Measurements from ENCODE around the gene MISP. TPM values are rescaled to one million over a fixed set of nuclear protein-coding genes. Genes with fewer than 3 reads are reported as not detected.
A peak's percentile ranks its signal among the peaks of the same experiment; 100 is the strongest.

Gene MISP
- polyA plus RNA-seq, 2 of the 4 experiments (the other 2 are of a cell fraction), result 46.5 to 62.7 TPM

DNA sequence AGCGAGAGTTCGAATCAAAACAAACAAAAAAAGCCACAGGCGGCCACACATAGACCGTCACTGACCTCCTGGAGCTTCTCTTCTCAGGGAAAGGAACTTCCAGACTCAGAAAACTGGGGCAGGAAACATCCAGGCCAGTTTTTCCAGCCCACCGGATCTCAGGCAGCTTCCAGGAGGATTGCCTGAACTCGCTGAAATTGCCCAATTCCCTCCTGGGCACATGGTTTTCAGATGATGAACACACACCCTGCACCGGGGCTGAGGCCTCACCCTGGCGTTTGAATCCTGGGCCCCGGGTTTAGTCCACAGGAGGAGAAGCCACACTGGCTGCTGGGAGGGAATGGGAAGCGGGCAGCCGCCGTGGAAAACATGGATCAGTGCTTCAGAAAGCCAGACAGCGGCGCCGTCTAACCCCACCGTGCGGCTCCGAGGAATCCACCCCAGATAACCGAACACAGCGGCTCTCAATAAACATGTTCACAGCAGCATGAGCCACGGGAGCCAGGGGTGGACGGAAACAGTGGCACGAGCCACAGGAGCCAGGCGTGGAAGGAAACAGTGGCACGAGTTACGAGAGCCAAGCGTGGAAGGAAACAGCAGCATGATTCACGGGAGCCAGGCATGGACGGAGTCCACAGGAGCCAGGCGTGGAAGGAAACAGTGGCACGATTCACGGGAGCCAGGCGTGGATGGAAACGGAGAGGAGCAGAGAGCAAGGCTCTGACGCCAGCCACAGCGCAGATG lies 28.2 kb downstream of the MISP start (continued):
- TF ChIP-seq ZC3H11A (IDR thresholded peaks at IDR 0.05), result no peak
- peak; percentile 48; the same call in 1 of the 2 replicates for TF ChIP-seq ZSCAN20 (CRISPR knock-in tag; IDR thresholded peaks at IDR 0.05)
- TF ChIP-seq POLR2A (IDR thresholded peaks at IDR 0.05; ENCODE audit: low read length), result no peak
- TF ChIP-seq, protein P1, sequence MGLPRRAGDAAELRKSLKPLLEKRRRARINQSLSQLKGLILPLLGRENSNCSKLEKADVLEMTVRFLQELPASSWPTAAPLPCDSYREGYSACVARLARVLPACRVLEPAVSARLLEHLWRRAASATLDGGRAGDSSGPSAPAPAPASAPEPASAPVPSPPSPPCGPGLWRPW (IDR thresholded peaks at IDR 0.05), result 0 out of 2 replicates have a peak, but pooled peaks have one; percentile 25
- no peak for TF ChIP-seq MAZ (IDR thresholded peaks at IDR 0.05; ENCODE audit: borderline replicate concordance, low read depth, low read length)
- no peak for TF ChIP-seq TP53 (CRISPR knock-in tag; IDR thresholded peaks at IDR 0.05)
- TF ChIP-seq RAD21 (conservative IDR thresholded peaks at IDR 0.05 in 1 of 2, IDR thresholded peaks at IDR 0.05 in 1 of 2), result 0 out of 5 replicates have a peak, but pooled peaks of 1 of the 2 experiments have one; percentile 23
- no peak for TF ChIP-seq ESRRA (IDR thresholded peaks at IDR 0.05; ENCODE audit: borderline replicate concordance, low read length)

DNA sequence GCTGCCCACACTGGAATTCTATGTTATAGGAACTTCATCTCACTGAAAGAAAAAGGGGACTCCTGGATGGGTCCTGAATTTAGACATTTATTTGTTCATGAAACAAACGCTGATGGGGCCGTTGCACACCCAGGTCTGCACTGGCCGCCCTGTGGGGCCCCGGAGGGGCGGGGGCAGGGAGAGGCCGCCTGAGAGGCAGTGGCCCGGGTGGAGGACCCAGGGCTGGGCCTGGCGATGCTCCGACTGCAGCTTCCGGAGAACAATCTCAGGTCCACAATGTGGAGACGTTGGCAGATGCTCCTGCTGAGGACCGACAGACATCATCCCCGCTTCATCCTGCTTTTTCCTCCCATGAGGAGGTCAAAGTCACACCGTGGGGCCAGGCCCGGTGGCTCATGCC lies 30.0 kb downstream of the MISP start:
- TF ChIP-seq MAFK (IDR thresholded peaks at IDR 0.05; ENCODE audit: partially characterized antibody) (no peak), CHD2 (IDR thresholded peaks at IDR 0.05; ENCODE audit: low read length, partially characterized antibody) (no peak), EP300 (IDR thresholded peaks at IDR 0.05) (no peak), ZFP36 (IDR thresholded peaks at IDR 0.05; ENCODE audit: borderline replicate concordance, partially characterized antibody) (no peak), JUNB (IDR thresholded peaks at IDR 0.05) (no peak), BHLHE40 (IDR thresholded peaks at IDR 0.05; ENCODE audit: low read depth, low read length) (no peak), TFCP2L1 (CRISPR knock-in tag; IDR thresholded peaks at IDR 0.05) (no peak), ESRRA (IDR thresholded peaks at IDR 0.05; ENCODE audit: borderline replicate concordance, low read length) (no peak), NPAS2 (CRISPR knock-in tag; IDR thresholded peaks at IDR 0.05; ENCODE audit: borderline replicate concordance) (no peak), TP53 (CRISPR knock-in tag; IDR thresholded peaks at IDR 0.05) (no peak), JUN (IDR thresholded peaks at IDR 0.05) (no peak), CBX8 (IDR thresholded peaks at IDR 0.05) (no peak), GATA3 (IDR thresholded peaks at IDR 0.05; ENCODE audit: borderline replicate concordance) (no peak), SMC3 (IDR thresholded peaks at IDR 0.05) (no peak)
- TF ChIP-seq, protein P2, sequence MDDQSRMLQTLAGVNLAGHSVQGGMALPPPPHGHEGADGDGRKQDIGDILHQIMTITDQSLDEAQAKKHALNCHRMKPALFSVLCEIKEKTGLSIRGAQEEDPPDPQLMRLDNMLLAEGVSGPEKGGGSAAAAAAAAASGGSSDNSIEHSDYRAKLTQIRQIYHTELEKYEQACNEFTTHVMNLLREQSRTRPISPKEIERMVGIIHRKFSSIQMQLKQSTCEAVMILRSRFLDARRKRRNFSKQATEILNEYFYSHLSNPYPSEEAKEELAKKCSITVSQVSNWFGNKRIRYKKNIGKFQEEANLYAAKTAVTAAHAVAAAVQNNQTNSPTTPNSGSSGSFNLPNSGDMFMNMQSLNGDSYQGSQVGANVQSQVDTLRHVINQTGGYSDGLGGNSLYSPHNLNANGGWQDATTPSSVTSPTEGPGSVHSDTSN (IDR thresholded peaks at IDR 0.05), result no peak
- TF ChIP-seq, protein P3, sequence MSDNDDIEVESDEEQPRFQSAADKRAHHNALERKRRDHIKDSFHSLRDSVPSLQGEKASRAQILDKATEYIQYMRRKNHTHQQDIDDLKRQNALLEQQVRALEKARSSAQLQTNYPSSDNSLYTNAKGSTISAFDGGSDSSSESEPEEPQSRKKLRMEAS (IDR thresholded peaks at IDR 0.05), result no peak
- TF ChIP-seq, protein P4, sequence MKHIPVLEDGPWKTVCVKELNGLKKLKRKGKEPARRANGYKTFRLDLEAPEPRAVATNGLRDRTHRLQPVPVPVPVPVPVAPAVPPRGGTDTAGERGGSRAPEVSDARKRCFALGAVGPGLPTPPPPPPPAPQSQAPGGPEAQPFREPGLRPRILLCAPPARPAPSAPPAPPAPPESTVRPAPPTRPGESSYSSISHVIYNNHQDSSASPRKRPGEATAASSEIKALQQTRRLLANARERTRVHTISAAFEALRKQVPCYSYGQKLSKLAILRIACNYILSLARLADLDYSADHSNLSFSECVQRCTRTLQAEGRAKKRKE (CRISPR knock-in tag; IDR thresholded peaks at IDR 0.05; ENCODE audit: low read depth), result no peak
- WGBS (ENCODE audit: missing lambda C conversion rate), result 98% methylated on average over 5 of the region's 15 CpGs
- Histone ChIP-seq H3K4me3 (peak overlapping the region; percentile 58; the same call in 2 of the 3 replicates), H3K27ac (peak overlapping the region; percentile 98 to 100), H3K9me3 (no peaks in the 10 kb centered on the region), H3K4me1 (peaks cover 30% of the 10 kb centered on the region), H3K4me2 (peak overlapping the region; percentile 74)
- FAIRE-seq (no peak), DNase-seq (ENCODE audit: low read depth in 1 of 2, low spot score in 1 of 2) (no peak), ATAC-seq (no peak)
- POLR2A ChIA-PET, result no interaction called here
- CTCF ChIA-PET, result interaction anchor here (3.0 kb wide), 1 partner anchor 11 kb away, joined by 12 read pairs; no protein-coding TSS in a partner anchor

DNA sequence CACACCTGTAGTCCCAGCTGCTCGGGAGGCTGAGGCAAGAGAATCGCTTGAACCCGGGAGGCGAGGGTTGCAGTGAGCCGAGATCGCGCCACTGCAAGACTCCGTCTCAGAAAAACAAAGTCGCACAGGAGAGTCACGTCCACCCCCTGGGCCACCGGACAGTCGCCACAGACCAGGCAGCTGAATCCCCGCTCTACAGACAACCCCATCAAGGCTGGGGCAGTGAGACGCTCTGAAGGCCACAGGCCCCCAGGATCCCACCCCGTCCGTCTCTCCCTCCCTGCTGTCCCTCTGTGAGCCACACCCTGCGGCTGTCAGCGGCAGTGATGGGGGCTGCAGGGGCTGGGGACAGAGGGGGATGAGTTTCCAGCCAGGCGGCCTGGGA lies 30.9 kb downstream of the MISP start:
- FAIRE-seq (no peak), ATAC-seq (peak in 1 of 2 experiments; percentile 12; a peak in 3 of 6 replicates)
- TF ChIP-seq, protein P5, sequence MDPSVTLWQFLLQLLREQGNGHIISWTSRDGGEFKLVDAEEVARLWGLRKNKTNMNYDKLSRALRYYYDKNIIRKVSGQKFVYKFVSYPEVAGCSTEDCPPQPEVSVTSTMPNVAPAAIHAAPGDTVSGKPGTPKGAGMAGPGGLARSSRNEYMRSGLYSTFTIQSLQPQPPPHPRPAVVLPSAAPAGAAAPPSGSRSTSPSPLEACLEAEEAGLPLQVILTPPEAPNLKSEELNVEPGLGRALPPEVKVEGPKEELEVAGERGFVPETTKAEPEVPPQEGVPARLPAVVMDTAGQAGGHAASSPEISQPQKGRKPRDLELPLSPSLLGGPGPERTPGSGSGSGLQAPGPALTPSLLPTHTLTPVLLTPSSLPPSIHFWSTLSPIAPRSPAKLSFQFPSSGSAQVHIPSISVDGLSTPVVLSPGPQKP (IDR thresholded peaks at IDR 0.05; ENCODE audit: low read depth, low read length), result no peak
- TF ChIP-seq, protein P4 (CRISPR knock-in tag; IDR thresholded peaks at IDR 0.05; ENCODE audit: low read depth), result no peak
- TF ChIP-seq HDAC2 (IDR thresholded peaks at IDR 0.05) (no peak), RAD21 (conservative IDR thresholded peaks at IDR 0.05 in 1 of 2, IDR thresholded peaks at IDR 0.05 in 1 of 2) (no peak), ZFP36 (IDR thresholded peaks at IDR 0.05; ENCODE audit: borderline replicate concordance, partially characterized antibody) (no peak), SREBF2 (IDR thresholded peaks at IDR 0.05) (no peak), NPAS2 (CRISPR knock-in tag; IDR thresholded peaks at IDR 0.05; ENCODE audit: borderline replicate concordance) (no peak), CBX2 (IDR thresholded peaks at IDR 0.05; ENCODE audit: borderline replicate concordance, low read depth) (no peak), KDM1A (IDR thresholded peaks at IDR 0.05; ENCODE audit: low read depth) (no peak), BHLHE40 (IDR thresholded peaks at IDR 0.05; ENCODE audit: low read depth, low read length) (no peak), RARB (CRISPR knock-in tag; IDR thresholded peaks at IDR 0.05) (no peak), NR3C1 (IDR thresholded peaks at IDR 0.05) (no peak), CHD2 (IDR thresholded peaks at IDR 0.05; ENCODE audit: low read length, partially characterized antibody) (no peak), TFCP2L1 (CRISPR knock-in tag; IDR thresholded peaks at IDR 0.05) (no peak), FOXS1 (CRISPR knock-in tag; IDR thresholded peaks at IDR 0.05) (no peak)
- TF ChIP-seq, protein P3 (IDR thresholded peaks at IDR 0.05), result no peak

More for the DNA sequence above, 30.9 kb downstream of the MISP start:
- peak in 1 of 2 experiments; percentile 6 for DNase-seq (ENCODE audit: low read depth in 1 of 2, low spot score in 1 of 2)
- Histone ChIP-seq H3K9me3 (no peaks in the 10 kb centered on the region), H3K4me1 (peaks cover 30% of the 10 kb centered on the region), H3K27ac (peak overlapping the region; percentile 98 to 100), H3K4me2 (peak overlapping the region; percentile 74), H3K4me3 (peak overlapping the region; percentile 58)
- POLR2A ChIA-PET, result interaction anchor here (1.4 kb wide), 1 partner anchor 29 kb away, joined by 9 read pairs; no protein-coding TSS in a partner anchor
- WGBS (ENCODE audit: missing lambda C conversion rate), result 70% methylated on average over 13 of the region's 19 CpGs
- CTCF ChIA-PET, result interaction anchor here (1.0 to 3.0 kb wide), 2 partner anchors 12 to 17 kb away, joined by 5 to 12 read pairs; no protein-coding TSS in a partner anchor
